AG08395 (cell line): ENCODE results near the gene MMP17.

Experiments used
- DNase-seq: peaks from one replicate; pipeline ENCODE4 v3.0.0; 2012; ENCODE audit warnings: mixed read lengths, low spot score

Gene MMP17

GRCh38 chr12:131850856-131851559 is 22.8 kb downstream of the MMP17 start:
- no peak for DNase-seq

DNA sequence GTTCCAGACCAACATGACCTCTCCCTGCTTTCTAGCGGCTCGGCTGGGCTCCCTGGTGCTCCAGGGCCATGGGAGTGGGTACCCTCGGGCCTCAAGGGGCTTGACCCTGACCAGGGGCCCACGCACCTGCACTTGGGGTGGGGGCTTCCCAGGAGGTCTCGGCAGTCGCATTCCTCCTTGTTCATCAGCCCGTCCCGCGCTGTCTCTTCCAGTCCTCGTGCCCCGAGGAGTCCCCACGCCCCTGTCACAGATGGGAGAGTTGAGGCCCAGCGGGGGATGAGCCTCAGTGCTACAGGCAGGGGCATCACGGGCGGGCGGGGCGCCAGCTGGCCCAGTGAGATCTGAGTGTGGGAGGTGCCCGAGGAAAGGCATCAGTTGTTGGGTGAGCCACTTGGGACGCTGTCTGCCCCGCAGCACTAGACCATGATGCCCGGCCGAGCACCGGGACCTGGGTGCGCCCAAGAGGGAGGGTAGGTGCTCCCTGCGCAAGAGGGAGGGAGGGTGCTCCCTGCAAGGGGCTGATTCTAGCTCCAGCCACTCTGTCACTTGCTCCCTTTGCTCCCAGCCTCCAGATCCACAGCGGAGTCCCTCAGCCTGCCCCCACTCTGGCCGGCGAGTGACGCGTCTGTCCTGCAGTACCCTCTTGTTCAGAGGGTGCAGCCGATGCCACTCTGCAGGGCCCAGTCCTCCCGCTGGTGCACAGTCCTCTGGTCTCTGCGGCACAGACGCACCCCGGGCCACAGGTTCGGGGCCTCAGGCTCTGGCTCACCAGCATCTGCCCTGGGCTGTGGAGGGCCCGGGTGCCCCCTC is 23.8 kb downstream of the MMP17 start:
- no peak for DNase-seq

DNA sequence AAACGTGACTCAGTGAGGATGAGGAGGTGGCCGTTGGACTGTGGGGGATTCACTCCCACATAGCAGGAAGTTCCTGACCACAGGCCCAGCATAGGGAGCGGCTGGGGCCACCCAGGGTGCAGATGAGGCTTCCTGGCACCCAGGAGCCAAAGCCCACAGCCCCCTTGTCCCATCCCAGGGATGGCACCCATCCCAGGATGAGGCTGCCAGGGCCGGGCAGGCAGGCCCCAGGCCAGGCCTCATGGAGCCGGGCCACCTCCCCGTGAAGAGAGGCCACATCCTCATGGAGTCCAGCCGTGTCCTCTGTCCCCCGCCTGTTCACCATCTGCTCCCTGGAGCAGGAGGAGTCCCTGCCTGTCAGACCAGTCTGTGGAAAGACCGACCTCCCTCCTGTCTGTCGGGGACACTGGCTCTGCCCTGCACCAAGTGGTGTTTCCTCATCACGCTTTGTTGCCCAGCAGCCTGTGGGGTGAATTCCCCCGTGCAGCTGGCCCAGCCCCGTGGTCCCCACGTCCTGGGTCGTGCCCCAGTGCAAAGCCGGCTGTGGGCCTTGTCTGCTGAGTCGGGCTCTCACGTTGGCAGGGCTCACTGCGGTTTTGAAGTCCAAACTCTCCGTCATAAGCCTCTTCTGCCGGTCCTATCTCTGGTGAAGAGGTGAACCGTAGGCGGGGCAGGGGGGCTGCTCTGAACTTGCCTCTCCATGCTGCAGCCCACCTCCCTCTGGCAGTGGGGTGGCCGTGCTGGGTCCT is 24.5 kb downstream of the MMP17 start:
- peak; percentile 55 for DNase-seq

GRCh38 chr12:131853832-131854797 is 25.9 kb downstream of the MMP17 start:
- DNase-seq, result no peak

GRCh38 chr12:131854861-131855476 is 26.8 kb downstream of the MMP17 start:
- no peak for DNase-seq

- no peak for DNase-seq
These were observed 27.4 kb downstream of the MMP17 start for GRCh38 chr12:131855521-131856142.

- no peak for DNase-seq
These were observed 28.3 kb downstream of the MMP17 start for GRCh38 chr12:131856366-131857097.

GRCh38 chr12:131857908-131858850 is 30.0 kb downstream of the MMP17 start:
- no peak for DNase-seq

DNA sequence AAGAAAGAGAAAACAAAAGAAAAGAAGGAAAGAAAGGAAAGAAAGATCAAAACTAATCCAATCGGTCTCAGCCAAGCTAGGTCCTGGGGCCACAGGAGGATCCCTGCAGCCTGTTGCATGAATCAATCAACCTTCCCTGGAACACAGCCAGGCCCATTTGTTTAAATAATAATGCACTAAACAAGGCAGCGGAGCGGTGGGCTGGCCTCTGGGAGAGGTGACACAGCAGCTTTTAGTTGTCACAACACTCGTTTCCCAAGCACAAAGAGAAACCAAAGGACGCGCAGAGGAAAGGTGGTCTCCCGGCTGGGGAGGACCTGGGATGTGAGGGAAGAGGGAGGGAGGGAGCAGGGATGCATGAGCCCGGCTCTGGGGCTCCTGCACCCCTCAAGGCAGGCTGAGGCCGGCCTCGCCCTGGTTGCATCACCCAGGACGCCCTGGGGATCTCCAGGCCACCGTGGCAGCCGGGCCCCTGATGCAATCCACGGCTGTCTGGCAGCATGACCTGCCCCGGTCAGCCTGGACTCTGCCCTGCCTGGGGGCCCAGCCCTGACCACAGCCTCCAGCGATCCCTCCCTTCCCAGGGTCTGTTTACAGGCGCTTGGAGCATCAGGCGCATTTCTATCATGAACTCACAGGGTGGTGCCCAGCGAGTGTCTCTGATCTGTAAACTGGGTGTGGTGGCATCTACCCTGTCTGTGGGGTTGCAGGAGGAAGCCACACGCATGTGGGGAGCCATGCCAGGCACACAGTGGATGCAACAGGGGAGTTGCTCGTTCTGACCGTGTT is 32.5 kb downstream of the MMP17 start:
- peak; percentile 86 for DNase-seq

DNA sequence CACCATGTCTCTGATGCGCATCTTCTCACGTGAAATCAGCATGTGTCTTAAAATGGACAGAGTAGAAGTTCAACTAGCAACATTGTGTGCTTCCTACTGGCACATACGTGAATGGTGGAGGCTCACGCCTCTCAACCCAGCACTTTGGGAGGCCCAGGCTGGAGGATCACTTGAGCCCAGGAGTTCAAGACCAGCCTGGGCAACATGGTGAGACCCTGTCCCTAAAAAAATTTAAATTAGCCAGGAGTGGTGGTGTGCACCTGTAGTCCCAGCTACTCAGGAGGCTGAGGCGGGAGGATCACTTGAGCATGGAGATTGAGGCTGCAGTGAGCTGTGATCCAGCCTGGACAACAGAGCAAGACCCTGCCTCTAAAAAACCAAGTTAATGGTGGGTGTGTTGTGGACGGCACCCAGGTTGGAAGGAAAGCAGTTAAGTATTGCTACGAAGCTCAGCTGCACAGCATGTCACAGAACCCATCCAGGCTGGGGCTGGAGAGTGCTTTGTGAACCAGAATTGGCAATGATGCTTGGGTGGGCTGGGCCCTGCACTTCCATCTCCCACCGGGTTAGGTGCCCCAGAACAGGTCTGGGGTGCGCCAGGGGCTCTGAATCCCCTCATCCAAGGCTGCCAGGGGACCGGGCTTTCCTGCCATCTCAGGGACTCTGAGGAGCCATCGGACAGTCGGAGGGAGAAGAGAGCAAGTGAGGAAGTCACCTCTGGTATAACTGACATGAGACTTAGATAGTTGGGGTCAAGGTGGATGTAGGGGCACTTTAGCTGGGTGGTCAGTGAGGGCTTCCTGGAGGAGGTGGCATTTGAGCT is 33.3 kb downstream of the MMP17 start:
- DNase-seq, result no peak

DNA sequence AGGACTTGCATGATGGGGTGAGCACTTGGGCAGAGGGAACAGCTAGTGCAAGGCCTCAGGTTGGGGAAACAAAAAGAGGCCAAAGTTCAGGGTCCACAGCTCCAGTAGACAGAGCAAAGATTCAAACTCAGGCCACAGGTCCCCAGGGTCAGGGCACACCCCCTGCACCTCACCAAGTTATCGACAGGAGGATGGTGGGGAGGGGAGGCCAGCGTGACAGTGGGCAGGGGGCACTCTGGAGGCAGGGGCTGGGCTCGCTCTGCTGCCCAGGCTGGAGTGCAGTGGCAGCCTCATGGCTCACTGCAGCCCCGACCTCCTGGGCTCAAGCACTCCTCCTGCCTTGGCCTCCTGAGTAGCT is 33.9 kb downstream of the MMP17 start:
- DNase-seq, result no peak

DNA sequence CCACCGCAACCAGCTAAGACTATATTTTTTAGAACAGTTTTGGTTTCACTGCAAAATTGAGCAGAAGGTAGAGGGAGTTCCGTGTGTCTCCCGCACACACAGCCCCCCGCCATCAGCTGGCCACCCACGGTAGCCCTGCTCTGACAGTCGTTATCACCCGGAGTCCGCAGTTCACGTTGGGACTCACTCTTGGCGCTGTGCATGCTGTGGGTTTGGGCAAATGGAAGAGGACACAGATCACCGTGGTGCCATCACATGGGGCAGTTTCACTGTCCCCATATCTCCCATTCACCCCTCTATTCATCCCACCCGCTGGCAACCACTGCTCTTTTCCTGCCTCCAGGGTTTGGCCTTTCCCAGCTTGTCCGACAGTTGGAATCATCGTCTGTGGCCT is 34.4 kb downstream of the MMP17 start:
- DNase-seq, result no peak

DNA sequence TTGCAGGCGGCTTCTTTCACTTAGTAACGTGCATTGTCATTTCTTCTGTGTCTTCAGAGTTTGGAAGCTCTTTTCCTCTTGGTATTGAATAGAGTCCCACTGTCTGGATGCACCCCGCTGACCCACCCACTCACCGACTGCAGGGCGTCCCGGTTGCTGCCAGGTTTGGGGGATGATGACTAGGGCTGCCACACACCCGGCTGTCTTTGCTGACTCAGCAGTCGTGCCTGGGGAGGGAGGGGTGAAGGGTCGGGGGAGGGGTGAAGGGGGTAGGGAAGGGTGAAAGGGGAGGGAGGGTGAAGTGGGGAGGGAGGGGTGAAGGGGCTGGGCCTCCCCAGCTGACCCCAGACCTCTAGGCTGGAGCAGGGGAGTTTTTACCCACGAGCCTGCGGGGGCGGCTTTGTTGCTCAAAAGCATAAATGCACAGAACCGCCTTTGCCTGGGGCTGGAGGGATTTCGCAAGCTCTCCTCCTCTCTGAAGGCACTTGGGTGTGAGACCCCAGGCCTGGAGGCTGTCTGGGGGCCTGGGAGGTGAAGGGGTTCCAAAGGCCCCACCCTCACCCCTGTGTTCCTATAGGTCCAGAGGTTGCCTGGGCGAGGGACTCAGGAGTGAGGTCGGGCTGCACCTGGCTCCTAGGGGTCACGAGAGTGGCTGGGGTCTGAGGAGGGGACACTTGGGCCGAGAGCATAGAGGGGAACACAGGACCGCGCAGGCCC is 35.0 kb downstream of the MMP17 start:
- no peak for DNase-seq

DNA sequence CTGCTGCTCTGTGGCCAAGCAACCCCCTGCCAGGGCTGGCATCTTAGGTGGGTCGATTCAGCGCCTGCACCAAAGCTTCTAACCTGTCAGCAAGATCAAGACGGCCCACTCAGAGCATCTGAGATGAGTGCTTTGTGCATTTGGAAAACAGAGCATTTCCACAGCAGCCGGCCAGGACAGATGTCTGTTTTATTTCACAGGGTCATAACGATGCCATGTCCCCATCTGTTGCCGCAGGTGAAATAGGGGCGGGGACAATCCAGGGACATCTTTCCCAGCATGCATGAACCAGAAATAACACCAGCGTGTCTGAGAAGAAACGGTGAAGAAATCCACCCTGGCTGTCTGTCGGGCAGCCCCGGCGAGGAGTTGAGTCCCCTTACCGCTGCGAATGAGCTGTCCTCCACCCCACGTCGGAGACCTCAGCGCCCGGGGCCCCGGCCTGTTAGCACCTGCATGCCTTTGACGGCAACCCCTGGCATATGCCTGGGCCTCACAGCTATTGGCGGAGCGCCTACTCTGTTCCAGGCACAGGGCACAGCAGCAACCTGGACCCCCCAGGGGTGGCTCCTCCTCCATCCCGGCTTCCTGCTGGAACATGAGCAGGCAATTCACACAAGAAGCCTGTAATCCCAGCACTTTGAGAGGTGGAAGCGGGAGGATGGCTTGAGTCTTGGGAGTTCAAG is 35.7 kb downstream of the MMP17 start:
- no peak for DNase-seq

- no peak for DNase-seq
These were observed 36.3 kb downstream of the MMP17 start for GRCh38 chr12:131864469-131864868.
